ENCODE measurements around the gene SH2D6. TPM values are rescaled to one million over a fixed set of nuclear protein-coding genes. Genes with fewer than 3 reads are reported as not detected.

Gene SH2D6
- total and polyA plus RNA-seq, 8 donors, result 0.70 to 28.1 (median 3.6) TPM

DNA sequence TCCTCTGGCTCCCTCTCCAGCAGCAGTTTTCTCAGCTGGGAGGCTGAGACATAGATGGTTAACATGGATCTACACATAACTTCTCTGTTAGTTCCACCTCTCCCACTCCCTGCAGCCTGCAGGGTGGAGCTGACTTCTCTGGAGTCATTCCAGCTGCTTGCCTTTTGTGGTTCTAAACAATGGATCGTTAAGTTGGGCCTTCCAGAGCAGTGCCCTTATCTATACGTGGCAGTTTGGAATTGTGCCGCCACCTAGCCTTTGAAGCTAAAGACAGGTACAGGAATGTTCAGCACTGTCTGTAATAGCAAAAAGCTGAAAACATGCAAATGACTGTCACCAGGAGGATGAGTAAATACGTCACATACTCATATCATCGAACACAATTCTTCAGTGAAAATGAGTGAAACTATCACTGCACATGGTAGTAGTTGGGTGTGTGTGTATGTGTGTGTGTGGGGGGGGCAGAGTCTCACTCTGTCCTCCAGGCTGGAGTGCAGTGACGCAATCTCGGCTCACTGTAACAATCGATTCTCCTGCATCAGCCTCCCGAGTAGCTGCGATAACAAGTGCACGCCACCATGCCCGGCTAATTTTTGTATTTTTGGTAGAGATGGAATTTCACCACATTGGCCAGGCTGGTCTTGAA is 50.3 kb downstream of the SH2D6 start:
- DNase-seq (peak in 5 of 6 donors; percentile 57 to 79 (median 73)), FAIRE-seq (no peak), ATAC-seq (peak; percentile 61 to 84 (median 76))
- no peaks in the 10 kb centered on the region for H3K36me3 ChIP-seq
- H3K4me1 ChIP-seq, result peaks cover 16 to 39% (median 37%) of the 10 kb centered on the region in 3 donors
- TF ChIP-seq, protein P1, sequence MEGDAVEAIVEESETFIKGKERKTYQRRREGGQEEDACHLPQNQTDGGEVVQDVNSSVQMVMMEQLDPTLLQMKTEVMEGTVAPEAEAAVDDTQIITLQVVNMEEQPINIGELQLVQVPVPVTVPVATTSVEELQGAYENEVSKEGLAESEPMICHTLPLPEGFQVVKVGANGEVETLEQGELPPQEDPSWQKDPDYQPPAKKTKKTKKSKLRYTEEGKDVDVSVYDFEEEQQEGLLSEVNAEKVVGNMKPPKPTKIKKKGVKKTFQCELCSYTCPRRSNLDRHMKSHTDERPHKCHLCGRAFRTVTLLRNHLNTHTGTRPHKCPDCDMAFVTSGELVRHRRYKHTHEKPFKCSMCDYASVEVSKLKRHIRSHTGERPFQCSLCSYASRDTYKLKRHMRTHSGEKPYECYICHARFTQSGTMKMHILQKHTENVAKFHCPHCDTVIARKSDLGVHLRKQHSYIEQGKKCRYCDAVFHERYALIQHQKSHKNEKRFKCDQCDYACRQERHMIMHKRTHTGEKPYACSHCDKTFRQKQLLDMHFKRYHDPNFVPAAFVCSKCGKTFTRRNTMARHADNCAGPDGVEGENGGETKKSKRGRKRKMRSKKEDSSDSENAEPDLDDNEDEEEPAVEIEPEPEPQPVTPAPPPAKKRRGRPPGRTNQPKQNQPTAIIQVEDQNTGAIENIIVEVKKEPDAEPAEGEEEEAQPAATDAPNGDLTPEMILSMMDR (IDR thresholded peaks at IDR 0.05), result no peak
- H3K27ac ChIP-seq, result peak overlapping the region in 3 of 4 donors; percentile 38 to 67 (median 53)
- no peaks in the 10 kb centered on the region for H3K27me3 ChIP-seq
- H3K4me3 ChIP-seq, result no peak overlapping the region
- intact Hi-C loops (cut with DNase I), result no loop called here
- WGBS, 2 donors, result 31 to 32% methylated on average over 12 of the region's 12 CpGs
- H3K9me3 ChIP-seq, result no peaks in the 10 kb centered on the region

DNA sequence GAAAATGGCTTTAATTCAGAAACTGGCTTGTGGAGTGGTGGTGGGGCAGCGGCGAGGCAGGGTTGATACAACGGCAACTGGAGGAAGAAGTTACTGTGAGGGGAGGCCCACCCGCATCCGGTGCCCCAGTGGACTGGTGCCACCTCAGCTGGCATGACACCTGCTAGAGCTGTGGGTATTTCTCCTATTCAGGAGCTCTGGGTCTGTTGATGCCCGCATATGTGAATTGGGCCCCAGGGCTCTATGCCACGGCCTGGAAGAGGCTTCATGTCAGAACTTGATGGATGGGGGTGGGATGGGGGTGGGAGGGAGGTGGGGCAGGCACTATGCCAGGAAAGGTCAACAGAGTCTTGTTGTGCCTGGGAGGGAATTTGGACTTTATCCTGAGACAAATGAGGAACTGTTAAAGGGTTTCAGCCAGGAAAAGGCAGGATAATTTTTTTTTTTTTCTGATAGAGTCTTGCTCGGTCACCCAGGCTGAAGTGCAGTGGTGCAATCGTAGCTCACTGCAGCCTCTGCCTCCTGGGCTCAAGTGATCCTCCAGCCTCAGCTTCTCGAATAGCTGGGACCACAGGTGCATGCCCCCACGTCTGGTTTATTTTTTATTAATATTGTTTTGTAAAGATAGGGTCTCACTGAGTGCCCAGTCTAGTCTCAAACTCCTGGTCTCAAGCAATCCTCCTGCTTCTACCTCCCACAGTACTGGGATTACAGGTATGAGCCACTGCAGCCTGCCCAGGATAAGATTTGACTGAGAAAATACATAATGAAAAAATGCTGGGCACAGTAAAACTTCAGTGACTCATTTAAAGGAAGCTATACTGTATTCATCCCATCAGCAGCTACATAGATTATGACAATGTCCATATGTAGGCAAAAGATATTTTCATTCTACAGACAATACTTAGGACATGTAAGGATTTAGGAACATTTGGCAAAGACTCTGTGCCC is 52.6 kb downstream of the SH2D6 start:
- DNase-seq (peak; percentile 69 to 85 (median 80)), ATAC-seq (peak; percentile 73 to 80 (median 78)), FAIRE-seq (no peak)
- TF ChIP-seq, protein P1 (IDR thresholded peaks at IDR 0.05), result no peak
- Histone ChIP-seq H3K27ac (peak overlapping the region; percentile 55 to 81 (median 59)), H3K4me3 (no peak overlapping the region), H3K4me1 (peaks cover 16 to 39% (median 37%) of the 10 kb centered on the region in 3 donors), H3K27me3 (no peaks in the 10 kb centered on the region), H3K36me3 (no peaks in the 10 kb centered on the region), H3K9me3 (no peaks in the 10 kb centered on the region)
- 16 to 22% methylated on average over 11 of the region's 11 CpGs for WGBS, 2 donors
- intact Hi-C loops (cut with DNase I), result loop anchor here in 1 of 3 donors (10.0 kb wide), 1 partner anchor 64 kb away; the partner anchor contains the start of gene MAT2A

DNA sequence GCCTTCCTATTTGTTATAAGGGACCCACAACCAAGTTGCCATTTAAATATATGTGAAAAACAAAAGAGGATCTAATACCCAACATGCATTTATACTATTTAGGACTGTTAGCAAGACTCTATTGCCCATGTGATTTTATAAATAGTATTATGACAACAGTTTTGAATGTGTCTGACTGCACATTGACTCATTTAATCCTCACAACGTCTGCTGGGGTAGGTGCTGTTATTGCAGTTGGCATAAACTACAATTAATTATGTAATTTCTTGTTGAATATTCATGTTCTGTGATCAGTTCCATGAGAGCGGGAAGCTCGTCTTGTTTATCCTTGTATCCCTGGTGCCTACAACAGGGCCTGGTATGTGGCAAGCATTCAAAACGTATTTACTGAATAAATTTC is 53.7 kb downstream of the SH2D6 start:
- WGBS, 2 donors, result 65 to 73% methylated on average over 4 of the region's 4 CpGs

DNA sequence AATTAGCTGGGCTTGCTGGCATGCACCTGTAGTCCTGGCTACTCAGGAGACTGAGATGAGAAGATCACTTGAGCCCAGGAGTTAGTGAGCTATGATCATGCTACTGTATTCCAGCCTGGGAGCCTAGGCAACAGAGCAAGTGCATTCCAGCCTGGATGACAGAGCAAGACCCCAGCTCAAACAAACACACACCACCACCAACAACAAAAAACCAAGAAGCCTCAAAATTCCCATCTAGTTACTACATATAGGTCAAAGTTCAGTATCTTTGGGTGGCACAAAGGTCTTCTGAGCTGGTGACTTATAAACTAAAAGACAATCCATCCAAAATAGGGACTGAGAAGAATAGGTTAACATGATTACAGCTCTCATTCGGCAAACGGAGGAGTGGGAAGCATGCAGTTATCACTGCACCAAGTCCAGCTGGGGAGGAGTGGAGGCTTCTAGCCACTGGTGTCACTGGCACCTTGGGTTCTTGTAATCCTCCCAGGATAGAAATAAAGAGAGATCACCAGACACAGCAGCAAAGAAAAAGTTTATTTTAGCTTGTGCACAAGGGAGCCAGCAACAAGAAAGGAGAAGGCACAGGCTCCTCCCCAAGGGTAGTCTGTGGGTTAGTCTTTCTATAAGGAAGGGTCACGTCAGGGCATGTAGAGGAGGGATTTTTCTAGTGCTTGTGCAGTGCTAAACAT is 57.4 kb downstream of the SH2D6 start:
- no peak for ATAC-seq
- peaks cover 10 to 21% (median 16%) of the 10 kb centered on the region in 3 donors for H3K4me1 ChIP-seq
- no peak overlapping the region for H3K4me3 ChIP-seq
- WGBS, 2 donors, result 45 to 57% methylated on average over 3 of the region's 3 CpGs
- H3K9me3 ChIP-seq, result no peaks in the 10 kb centered on the region
- no peaks in the 10 kb centered on the region for H3K36me3 ChIP-seq
- intact Hi-C loops (cut with DNase I), result loop anchor here in 1 of 3 donors (10.0 kb wide), 1 partner anchor 59 kb away; the partner anchor contains the start of gene MAT2A
- no peaks in the 10 kb centered on the region for H3K27me3 ChIP-seq
- no peak for DNase-seq
- H3K27ac ChIP-seq, result no peak overlapping the region
- TF ChIP-seq, protein P1 (IDR thresholded peaks at IDR 0.05), result no peak
- no peak for FAIRE-seq

More for the DNA sequence above, 53.7 kb downstream of the SH2D6 start:
- TF ChIP-seq, protein P1 (IDR thresholded peaks at IDR 0.05), result no peak
- no peaks in the 10 kb centered on the region for H3K9me3 ChIP-seq
- ATAC-seq (no peak), FAIRE-seq (no peak), DNase-seq (no peak)
- intact Hi-C loops (cut with DNase I), result loop anchor here in 1 of 3 donors (10.0 kb wide), 1 partner anchor 63 kb away; the partner anchor contains the start of gene MAT2A
- H3K4me1 ChIP-seq, result peaks cover 16 to 39% (median 37%) of the 10 kb centered on the region in 3 donors
- H3K36me3 ChIP-seq, result no peaks in the 10 kb centered on the region
- H3K4me3 ChIP-seq, result no peak overlapping the region
- peak overlapping the region in 3 of 4 donors; percentile 57 to 81 (median 61) for H3K27ac ChIP-seq
- no peaks in the 10 kb centered on the region for H3K27me3 ChIP-seq

All from pancreas (tissue), 10 donors.